Gastrocnemius medialis (tissue), 4 donors: ENCODE measurements around the gene TMEM229B. TPM values are rescaled to one million over a fixed set of nuclear protein-coding genes. Genes with fewer than 3 reads are reported as not detected.

Experiments
- ATAC-seq, 2 donors: fragments of 150-250 bp; one replicate each; pipeline ENCODE4 v1.9.1; 2016
- DNase-seq, 2 donors: peaks; one replicate each; pipeline ENCODE4 v3.0.0-alpha.2; 2019
- H3K27ac ChIP-seq, 4 donors: fragments of 200-600 bp; sonication (generic); 1 replicate in 1 of 4; 2 replicates in 3 of 4; pipeline ENCODE4 v1.5.1; 2016 to 2018; ENCODE audit warnings: mild to moderate bottlenecking in 2 of 4, moderate library complexity in 1 of 4
- H3K27me3 ChIP-seq, 3 donors: fragments of 200-600 bp; sonication (generic) in 2 of 3; 1 replicate in 1 of 3; 2 replicates in 2 of 3; pipeline versions ENCODE4 v1.5.1 to v1.6.0; 2016 to 2019; ENCODE audit warnings: mild to moderate bottlenecking in 1 of 3, moderate library complexity in 1 of 3
- H3K36me3 ChIP-seq, 2 donors: fragments of 200-600 bp; sonication (generic) in 1 of 2; one replicate each; pipeline ENCODE4 v1.5.1; 2017 to 2018
- H3K4me1 ChIP-seq, 2 donors: fragments of 200-600 bp; sonication (generic) in 1 of 2; one replicate each; pipeline ENCODE4 v1.5.1; 2016 to 2017; ENCODE audit warnings: mild to moderate bottlenecking in 2 of 2
- H3K4me3 ChIP-seq, 4 donors: fragments of 200-600 bp; sonication (generic) in 3 of 4; 1 replicate in 1 of 4; 2 replicates in 3 of 4; pipeline ENCODE4 v1.5.1; 2016 to 2019; ENCODE audit warnings: mild to moderate bottlenecking in 2 of 4
- H3K9me3 ChIP-seq, 3 donors: fragments of 200-600 bp; sonication (generic) in 2 of 3; 1 replicate in 1 of 3; 2 replicates in 2 of 3; pipeline ENCODE4 v1.5.1; 2016 to 2019
- CTCF ChIP-seq, 5 experiments: fragments of 450-650 bp in 3 of 5; fragments of 200-600 bp in 2 of 5; sonication (generic) in 2 of 5; IDR thresholded peaks in 4 of 5; conservative IDR thresholded peaks in 1 of 5; 1 replicate in 4 of 5; 2 replicates in 1 of 5; pipeline ENCODE4 v1.5.1; 2016 to 2019; ENCODE audit warnings: antibody characterized with exemption in 5 of 5, mild to moderate bottlenecking in 3 of 5, moderate library complexity in 3 of 5
- POLR2A ChIP-seq, 2 donors: fragments of 450-650 bp; IDR thresholded peaks; one replicate each; pipeline ENCODE4 v1.6.1; 2017; ENCODE audit warnings: antibody characterized with exemption in 2 of 2, mild to moderate bottlenecking in 2 of 2, moderate library complexity in 2 of 2
- in situ Hi-C, 4 donors: fragments of 200-750 bp; cut with MboI; loops; one replicate each; pipeline versions ENCODE4 v1.15.0 to v1.8.0; 2017; ENCODE audit warnings: low sequenced_read_pairs in 4 of 4
- intact Hi-C: fragments of 100-400 bp; cut with DNase I; formaldehyde crosslinking; loops from one replicate; pipeline ENCODE4 v1.15.1; 2023; ENCODE audit warnings: low total_unique reads
- total RNA-seq, 4 donors: library from RNA; depleted of rRNA; stranded (reverse); fragments of >200 nt; gene quantifications; one replicate each; pipeline versions ENCODE4 v1.1.0 to v1.2.3, GENCODE V29; 2016

The TMEM229B gene
- total RNA-seq, 4 donors from 2014 or later, result 0.07 to 3.3 (median 0.20) TPM; not detected in 1

GRCh38 chr14:67527756-67528155, 39.2 kb upstream of the TMEM229B start:
- H3K27ac ChIP-seq, result no peak overlapping the region
- peaks cover 0 to 15% (median 5%) of the 10 kb centered on the region in 3 donors for H3K27me3 ChIP-seq
- H3K9me3 ChIP-seq, result no peaks in the 10 kb centered on the region
- in situ Hi-C loops (loop anchor here in 2 of 4 donors (5.0 to 10.0 kb wide), 2 partner anchors 40 to 177 kb away; partner anchors contain the start of gene RDH12 (in 1 of the 2)), intact Hi-C loops (loop anchor here (10.0 kb wide), 1 partner anchor 103 kb away; no protein-coding TSS in a partner anchor)
- DNase-seq, result no peak
- no peak for TF ChIP-seq CTCF (IDR thresholded peaks at IDR 0.05 in 4 of 5, conservative IDR thresholded peaks at IDR 0.05 in 1 of 5)
- no peak for TF ChIP-seq POLR2A (IDR thresholded peaks at IDR 0.05)
- H3K36me3 ChIP-seq, result no peaks in the 10 kb centered on the region
- no peak for ATAC-seq
- no peaks in the 10 kb centered on the region for H3K4me1 ChIP-seq
- no peak overlapping the region for H3K4me3 ChIP-seq

- intact Hi-C loops, result loop anchor here (1.0 to 10.0 kb wide), 3 partner anchors 44 to 177 kb away; no protein-coding TSS in a partner anchor
- H3K4me1 ChIP-seq, result no peaks in the 10 kb centered on the region
- peaks cover 0 to 22% (median 5%) of the 10 kb centered on the region in 3 donors for H3K27me3 ChIP-seq
- DNase-seq, result peak in 1 of 2 donors; percentile 33
- peak; percentile 79 to 82 for ATAC-seq
- H3K9me3 ChIP-seq, result no peaks in the 10 kb centered on the region
- no peak overlapping the region for H3K4me3 ChIP-seq
- no peak for TF ChIP-seq POLR2A (IDR thresholded peaks at IDR 0.05)
- peak; percentile 60 to 79 (median 75) for TF ChIP-seq CTCF (IDR thresholded peaks at IDR 0.05 in 4 of 5, conservative IDR thresholded peaks at IDR 0.05 in 1 of 5)
- in situ Hi-C loops, result loop anchor here in 2 of 4 donors (5.0 to 10.0 kb wide), 2 partner anchors 40 to 178 kb away; partner anchors contain the start of gene RDH12 (in 1 of the 2)
- H3K36me3 ChIP-seq, result no peaks in the 10 kb centered on the region
- H3K27ac ChIP-seq, result no peak overlapping the region
Observed at GRCh38 chr14:67526676-67527459, 38.3 kb upstream of the TMEM229B start.

- intact Hi-C loops (loop anchor here (1.0 to 10.0 kb wide), 3 partner anchors 45 to 178 kb away; no protein-coding TSS in a partner anchor), in situ Hi-C loops (loop anchor here in 2 of 4 donors (5.0 to 10.0 kb wide), 2 partner anchors 41 to 179 kb away; partner anchors contain the start of gene RDH12 (in 1 of the 2))
- H3K4me1 ChIP-seq, result no peaks in the 10 kb centered on the region
- no peak overlapping the region for H3K4me3 ChIP-seq
- no peak for TF ChIP-seq CTCF (IDR thresholded peaks at IDR 0.05 in 4 of 5, conservative IDR thresholded peaks at IDR 0.05 in 1 of 5)
- no peak for TF ChIP-seq POLR2A (IDR thresholded peaks at IDR 0.05)
- H3K27me3 ChIP-seq, result peaks cover 0 to 22% (median 5%) of the 10 kb centered on the region in 3 donors
- no peak overlapping the region for H3K27ac ChIP-seq
- DNase-seq (no peak), ATAC-seq (no peak)
- no peaks in the 10 kb centered on the region for H3K9me3 ChIP-seq
- no peaks in the 10 kb centered on the region for H3K36me3 ChIP-seq
Observed at GRCh38 chr14:67526181-67526580, 37.7 kb upstream of the TMEM229B start.

- peaks cover 0 to 22% (median 5%) of the 10 kb centered on the region in 3 donors for H3K27me3 ChIP-seq
- H3K9me3 ChIP-seq, result no peaks in the 10 kb centered on the region
- ATAC-seq, result no peak
- no peak overlapping the region for H3K4me3 ChIP-seq
- no peak overlapping the region for H3K27ac ChIP-seq
- in situ Hi-C loops (loop anchor here in 2 of 4 donors (5.0 to 10.0 kb wide), 2 partner anchors 42 to 179 kb away; partner anchors contain the start of gene RDH12 (in 1 of the 2)), intact Hi-C loops (loop anchor here (10.0 kb wide), 1 partner anchor 101 kb away; no protein-coding TSS in a partner anchor)
- TF ChIP-seq CTCF (IDR thresholded peaks at IDR 0.05 in 4 of 5, conservative IDR thresholded peaks at IDR 0.05 in 1 of 5), result no peak
- TF ChIP-seq POLR2A (IDR thresholded peaks at IDR 0.05), result no peak
- H3K36me3 ChIP-seq, result no peaks in the 10 kb centered on the region
- no peak for DNase-seq
- no peaks in the 10 kb centered on the region for H3K4me1 ChIP-seq
Observed at GRCh38 chr14:67525389-67525788, 36.9 kb upstream of the TMEM229B start.
